WTC11 (cell line): ENCODE data around the gene COPZ1. TPM values are rescaled to one million over a fixed set of nuclear protein-coding genes. Genes with fewer than 3 reads are reported as not detected.

ENCODE experiments used
- ATAC-seq: fragments of 200-7000 bp; cut with Tn5 transposase; 2 replicates; pipeline ENCODE4 v1.10.0; 2021; ENCODE audit warnings: mild to moderate bottlenecking, moderate library complexity
- CTCF ChIA-PET: fragments of 300-600 bp; sonication (Branson Sonifier 250); formaldehyde crosslinking; loops from one replicate; lab custom pipeline; 2021; ENCODE audit warnings: antibody characterized with exemption; lab: Charles Lee
- POLR2A ChIA-PET: fragments of 350-600 bp; sonication (Branson Sonifier 250); formaldehyde crosslinking; loops from one replicate; lab custom pipeline; 2021; ENCODE audit warnings: antibody characterized with exemption; lab: Charles Lee
- DNase-seq: peaks from one replicate; pipeline ENCODE4 v3.0.0; 2021; ENCODE audit warnings: low spot score
- H3K27ac Mint-ChIP-seq: 2 replicates; pipeline ENCODE4 v1.8.0; 2021; ENCODE audit warnings: mixed read lengths
- H3K27me3 Mint-ChIP-seq: 2 replicates; pipeline ENCODE4 v1.8.0; 2021; ENCODE audit warnings: low read depth, mild to moderate bottlenecking, moderate library complexity, mixed read lengths
- H3K36me3 Mint-ChIP-seq: 2 replicates; pipeline ENCODE4 v1.8.0; 2021; ENCODE audit warnings: mixed read lengths
- H3K4me1 Mint-ChIP-seq: 2 replicates; pipeline ENCODE4 v1.8.0; 2022; ENCODE audit warnings: mixed read lengths
- H3K4me3 Mint-ChIP-seq: 2 replicates; pipeline ENCODE4 v1.8.0; 2021; ENCODE audit warnings: mild to moderate bottlenecking, moderate library complexity, mixed read lengths
- H3K9me3 Mint-ChIP-seq: 2 replicates; pipeline ENCODE4 v1.8.0; 2021; ENCODE audit warnings: mixed read lengths
- E2F1 ChIP-seq: sonication (generic); formaldehyde crosslinking; IDR thresholded peaks from 2 replicates; pipeline ENCODE4 v1.8.0; 2022; ENCODE audit warnings: mild to moderate bottlenecking, missing genetic modification reagents
- E2F4 ChIP-seq: sonication (generic); formaldehyde crosslinking; IDR thresholded peaks from 2 replicates; pipeline ENCODE4 v1.8.1; 2022; ENCODE audit warnings: low read depth, mild to moderate bottlenecking, moderate library complexity, missing genetic modification reagents, borderline replicate concordance
- ESRRA ChIP-seq: sonication (generic); formaldehyde crosslinking; IDR thresholded peaks from 2 replicates; pipeline ENCODE4 v1.8.1; 2022; ENCODE audit warnings: mild to moderate bottlenecking, missing genetic modification reagents, borderline replicate concordance
- FOXP4 ChIP-seq: sonication (generic); formaldehyde crosslinking; IDR thresholded peaks from 2 replicates; pipeline ENCODE4 v1.8.0; 2022; ENCODE audit warnings: mild to moderate bottlenecking, missing genetic modification reagents
- GABPB1 ChIP-seq: sonication (generic); formaldehyde crosslinking; IDR thresholded peaks from 2 replicates; pipeline ENCODE4 v1.8.1; 2023; ENCODE audit warnings: mild to moderate bottlenecking, missing genetic modification reagents
- GTF2I ChIP-seq: fragments of 250-450 bp; sonication (Bioruptor Pico); conservative IDR thresholded peaks from 2 replicates; pipeline ENCODE4 v1.4.0; 2021; ENCODE audit warnings: mild to moderate bottlenecking
- ZBTB21 ChIP-seq: sonication (generic); formaldehyde crosslinking; IDR thresholded peaks from 2 replicates; pipeline ENCODE4 v1.8.1; 2023; ENCODE audit warnings: mild to moderate bottlenecking, missing genetic modification reagents, borderline replicate concordance
- ZNF416 ChIP-seq: fragments of 250-450 bp; sonication (Bioruptor Pico); IDR thresholded peaks from 2 replicates; pipeline ENCODE4 v1.9.0; 2021; ENCODE audit warnings: mild to moderate bottlenecking, inconsistent platforms
- total RNA-seq: library from RNA; stranded (reverse); gene quantifications from 3 replicates; pipeline ENCODE4 v1.2.3, GENCODE V29; 2021
- TF ChIP-seq, protein P1 (sequence below): sonication (generic); formaldehyde crosslinking; IDR thresholded peaks from 2 replicates; pipeline ENCODE4 v1.8.0; 2023; ENCODE audit warnings: mild to moderate bottlenecking, missing genetic modification reagents
- TF ChIP-seq, protein P2 (sequence below): sonication (generic); formaldehyde crosslinking; IDR thresholded peaks from 2 replicates; pipeline ENCODE4 v1.8.1; 2023; ENCODE audit warnings: mild to moderate bottlenecking, missing genetic modification reagents
- TF ChIP-seq, protein P3 (sequence below): sonication (generic); formaldehyde crosslinking; conservative IDR thresholded peaks from 2 replicates; pipeline ENCODE4 v1.8.1; 2022; ENCODE audit warnings: mild to moderate bottlenecking, missing genetic modification reagents
- TF ChIP-seq, protein P4 (sequence below): sonication (generic); formaldehyde crosslinking; IDR thresholded peaks from 2 replicates; pipeline ENCODE4 v1.8.0; 2022; ENCODE audit warnings: mild to moderate bottlenecking, missing genetic modification reagents
- TF ChIP-seq, protein P5 (sequence below): sonication (generic); formaldehyde crosslinking; conservative IDR thresholded peaks from 2 replicates; pipeline ENCODE4 v1.8.1; 2023; ENCODE audit warnings: mild to moderate bottlenecking, low read depth, missing genetic modification reagents, moderate library complexity

COPZ1 gene
- total RNA-seq, 1 experiment from 2014 or later: 98.2 TPM

GRCh38 chr12:54395545-54395944 lies 70.6 kb downstream of the COPZ1 start (continued):
- TF ChIP-seq, protein P1, sequence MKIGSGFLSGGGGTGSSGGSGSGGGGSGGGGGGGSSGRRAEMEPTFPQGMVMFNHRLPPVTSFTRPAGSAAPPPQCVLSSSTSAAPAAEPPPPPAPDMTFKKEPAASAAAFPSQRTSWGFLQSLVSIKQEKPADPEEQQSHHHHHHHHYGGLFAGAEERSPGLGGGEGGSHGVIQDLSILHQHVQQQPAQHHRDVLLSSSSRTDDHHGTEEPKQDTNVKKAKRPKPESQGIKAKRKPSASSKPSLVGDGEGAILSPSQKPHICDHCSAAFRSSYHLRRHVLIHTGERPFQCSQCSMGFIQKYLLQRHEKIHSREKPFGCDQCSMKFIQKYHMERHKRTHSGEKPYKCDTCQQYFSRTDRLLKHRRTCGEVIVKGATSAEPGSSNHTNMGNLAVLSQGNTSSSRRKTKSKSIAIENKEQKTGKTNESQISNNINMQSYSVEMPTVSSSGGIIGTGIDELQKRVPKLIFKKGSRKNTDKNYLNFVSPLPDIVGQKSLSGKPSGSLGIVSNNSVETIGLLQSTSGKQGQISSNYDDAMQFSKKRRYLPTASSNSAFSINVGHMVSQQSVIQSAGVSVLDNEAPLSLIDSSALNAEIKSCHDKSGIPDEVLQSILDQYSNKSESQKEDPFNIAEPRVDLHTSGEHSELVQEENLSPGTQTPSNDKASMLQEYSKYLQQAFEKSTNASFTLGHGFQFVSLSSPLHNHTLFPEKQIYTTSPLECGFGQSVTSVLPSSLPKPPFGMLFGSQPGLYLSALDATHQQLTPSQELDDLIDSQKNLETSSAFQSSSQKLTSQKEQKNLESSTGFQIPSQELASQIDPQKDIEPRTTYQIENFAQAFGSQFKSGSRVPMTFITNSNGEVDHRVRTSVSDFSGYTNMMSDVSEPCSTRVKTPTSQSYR (CRISPR knock-in tag): no peak
- TF ChIP-seq ESRRA (CRISPR knock-in tag) (no peak), FOXP4 (no peak), ZNF416 (CRISPR knock-in tag) (no peak)
- TF ChIP-seq, protein P2, sequence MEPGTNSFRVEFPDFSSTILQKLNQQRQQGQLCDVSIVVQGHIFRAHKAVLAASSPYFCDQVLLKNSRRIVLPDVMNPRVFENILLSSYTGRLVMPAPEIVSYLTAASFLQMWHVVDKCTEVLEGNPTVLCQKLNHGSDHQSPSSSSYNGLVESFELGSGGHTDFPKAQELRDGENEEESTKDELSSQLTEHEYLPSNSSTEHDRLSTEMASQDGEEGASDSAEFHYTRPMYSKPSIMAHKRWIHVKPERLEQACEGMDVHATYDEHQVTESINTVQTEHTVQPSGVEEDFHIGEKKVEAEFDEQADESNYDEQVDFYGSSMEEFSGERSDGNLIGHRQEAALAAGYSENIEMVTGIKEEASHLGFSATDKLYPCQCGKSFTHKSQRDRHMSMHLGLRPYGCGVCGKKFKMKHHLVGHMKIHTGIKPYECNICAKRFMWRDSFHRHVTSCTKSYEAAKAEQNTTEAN (CRISPR knock-in tag): no peak
- TF ChIP-seq, protein P3, sequence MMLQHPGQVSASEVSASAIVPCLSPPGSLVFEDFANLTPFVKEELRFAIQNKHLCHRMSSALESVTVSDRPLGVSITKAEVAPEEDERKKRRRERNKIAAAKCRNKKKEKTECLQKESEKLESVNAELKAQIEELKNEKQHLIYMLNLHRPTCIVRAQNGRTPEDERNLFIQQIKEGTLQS (CRISPR knock-in tag): no peak
- TF ChIP-seq, all 79 proteins: peak for 0

GRCh38 chr12:54397157-54397556 lies 72.2 kb downstream of the COPZ1 start:
- peaks cover 19% of the 10 kb centered on the region for H3K4me1 Mint-ChIP-seq
- CTCF ChIA-PET: interaction anchor here (5.1 to 11.3 kb wide), 2 partner anchors 18 to 45 kb away, joined by 65 to 361 read pairs; no protein-coding TSS in a partner anchor
- DNase-seq: no peak
- POLR2A ChIA-PET: no interaction called here
- no peak for TF ChIP-seq E2F1
- no peak for TF ChIP-seq FOXP4
- no peak for TF ChIP-seq E2F4
- TF ChIP-seq, protein P4, sequence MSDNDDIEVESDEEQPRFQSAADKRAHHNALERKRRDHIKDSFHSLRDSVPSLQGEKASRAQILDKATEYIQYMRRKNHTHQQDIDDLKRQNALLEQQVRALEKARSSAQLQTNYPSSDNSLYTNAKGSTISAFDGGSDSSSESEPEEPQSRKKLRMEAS (CRISPR knock-in tag): no peak
- H3K4me3 Mint-ChIP-seq: no peak overlapping the region
- H3K9me3 Mint-ChIP-seq: no peaks in the 10 kb centered on the region
- H3K27me3 Mint-ChIP-seq: peaks cover 14% of the 10 kb centered on the region
- no peak overlapping the region for H3K27ac Mint-ChIP-seq
- ATAC-seq: no peak
- H3K36me3 Mint-ChIP-seq: peaks cover 33% of the 10 kb centered on the region

DNA sequence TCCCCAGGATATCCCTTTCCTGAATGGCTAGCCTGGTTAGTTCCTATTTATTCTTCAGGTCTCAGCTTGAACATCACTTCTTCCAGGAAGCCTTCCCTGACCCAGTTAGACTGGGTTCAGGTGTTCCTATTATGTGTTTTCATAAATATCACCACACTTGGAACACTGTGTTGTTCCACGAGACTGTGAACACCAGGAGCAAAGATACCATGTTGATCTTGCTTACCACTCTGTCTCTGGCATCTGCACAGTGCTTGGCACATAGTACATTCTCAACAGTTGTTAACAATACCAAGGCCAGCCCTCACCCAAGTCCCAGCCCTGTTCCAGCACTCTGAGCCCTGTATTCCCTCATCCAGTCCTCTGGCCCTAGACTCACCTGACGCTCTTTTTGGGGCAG lies 73.3 kb downstream of the COPZ1 start:
- CTCF ChIA-PET: interaction anchor here (0.7 to 11.3 kb wide), 7 partner anchors 12 to 198 kb away, joined by 3 to 361 read pairs (median 65); partner anchors contain the start of gene ZNF385A
- peaks cover 38% of the 10 kb centered on the region for H3K36me3 Mint-ChIP-seq
- H3K27me3 Mint-ChIP-seq: peaks cover 4% of the 10 kb centered on the region
- no peak for DNase-seq
- ATAC-seq: no peak
- no peak overlapping the region for H3K27ac Mint-ChIP-seq
- H3K4me3 Mint-ChIP-seq: no peak overlapping the region
- peaks cover 8% of the 10 kb centered on the region for H3K4me1 Mint-ChIP-seq
- POLR2A ChIA-PET: no interaction called here
- H3K9me3 Mint-ChIP-seq: no peaks in the 10 kb centered on the region
- TF ChIP-seq ZBTB21 (CRISPR knock-in tag): no peak
- TF ChIP-seq, protein P5, sequence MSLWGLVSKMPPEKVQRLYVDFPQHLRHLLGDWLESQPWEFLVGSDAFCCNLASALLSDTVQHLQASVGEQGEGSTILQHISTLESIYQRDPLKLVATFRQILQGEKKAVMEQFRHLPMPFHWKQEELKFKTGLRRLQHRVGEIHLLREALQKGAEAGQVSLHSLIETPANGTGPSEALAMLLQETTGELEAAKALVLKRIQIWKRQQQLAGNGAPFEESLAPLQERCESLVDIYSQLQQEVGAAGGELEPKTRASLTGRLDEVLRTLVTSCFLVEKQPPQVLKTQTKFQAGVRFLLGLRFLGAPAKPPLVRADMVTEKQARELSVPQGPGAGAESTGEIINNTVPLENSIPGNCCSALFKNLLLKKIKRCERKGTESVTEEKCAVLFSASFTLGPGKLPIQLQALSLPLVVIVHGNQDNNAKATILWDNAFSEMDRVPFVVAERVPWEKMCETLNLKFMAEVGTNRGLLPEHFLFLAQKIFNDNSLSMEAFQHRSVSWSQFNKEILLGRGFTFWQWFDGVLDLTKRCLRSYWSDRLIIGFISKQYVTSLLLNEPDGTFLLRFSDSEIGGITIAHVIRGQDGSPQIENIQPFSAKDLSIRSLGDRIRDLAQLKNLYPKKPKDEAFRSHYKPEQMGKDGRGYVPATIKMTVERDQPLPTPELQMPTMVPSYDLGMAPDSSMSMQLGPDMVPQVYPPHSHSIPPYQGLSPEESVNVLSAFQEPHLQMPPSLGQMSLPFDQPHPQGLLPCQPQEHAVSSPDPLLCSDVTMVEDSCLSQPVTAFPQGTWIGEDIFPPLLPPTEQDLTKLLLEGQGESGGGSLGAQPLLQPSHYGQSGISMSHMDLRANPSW (CRISPR knock-in tag): no peak
- TF ChIP-seq GTF2I: no peak
- no peak for TF ChIP-seq FOXP4
- TF ChIP-seq GABPB1 (CRISPR knock-in tag): no peak
